Spleen (tissue), 3 donors: ENCODE measurements around the gene NDUFA7.

Source experiments
- POLR2A ChIP-seq, 3 donors: fragments of 450-650 bp; IDR thresholded peaks; one replicate each; pipeline ENCODE4 v1.5.1; 2017; ENCODE audit warnings: antibody characterized with exemption in 3 of 3, mild to moderate bottlenecking in 1 of 3
- POLR2AphosphoS5 ChIP-seq, 3 donors: sonication (generic); formaldehyde crosslinking; IDR thresholded peaks; one replicate each; pipeline ENCODE4 v1.5.1; 2017; ENCODE audit warnings: antibody characterized with exemption in 3 of 3

DNA sequence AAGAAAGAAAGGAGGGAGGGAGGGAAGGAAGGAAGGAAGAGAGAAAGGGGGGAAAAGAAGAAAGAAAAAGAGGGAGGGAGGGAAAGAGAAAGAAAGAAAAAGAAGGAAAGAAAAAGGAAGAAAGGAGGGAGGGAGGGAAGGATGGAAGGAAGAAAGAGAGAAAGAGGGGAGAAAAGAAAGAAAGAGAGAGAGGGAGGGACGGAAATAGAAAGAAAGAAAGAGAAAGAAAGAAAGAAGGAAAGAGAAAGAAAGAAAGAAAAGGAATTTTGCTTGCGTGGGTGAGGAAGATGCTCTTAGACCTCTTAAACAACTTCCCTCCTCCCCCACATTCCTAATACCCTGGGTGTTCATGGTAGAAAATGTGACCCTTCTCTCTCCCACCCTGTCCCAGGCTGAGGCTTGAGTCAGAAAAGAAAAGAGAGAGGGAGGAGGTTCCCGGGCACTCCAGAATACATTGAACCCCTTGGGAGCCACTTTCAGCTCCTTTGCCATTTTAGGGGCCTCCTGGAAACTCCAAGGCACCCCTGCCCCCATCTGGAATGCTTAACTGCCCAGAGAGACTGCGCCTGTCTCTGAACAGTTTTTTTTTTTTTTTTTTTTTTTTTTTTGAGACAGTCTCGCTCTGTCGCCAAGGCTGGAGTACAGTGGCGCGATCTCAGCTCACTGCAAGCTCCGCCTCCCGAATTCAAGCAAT lies 31.1 kb upstream of the NDUFA7 start:
- no peak for TF ChIP-seq POLR2AphosphoS5 (IDR thresholded peaks at IDR 0.05)
- no peak for TF ChIP-seq POLR2A (IDR thresholded peaks at IDR 0.05)
